OCI-LY1 (cell line): ENCODE measurements around the gene ITCH.

ENCODE experiments used
- H2AFZ ChIP-seq: fragments of 200-600 bp; sonication (generic), shearing (Covaris generic); 2 replicates; pipeline ENCODE4 v1.6.0; 2014; ENCODE audit warnings: antibody characterized with exemption, mild to moderate bottlenecking, low read length
- H3F3A ChIP-seq: fragments of 200-600 bp; sonication (generic), shearing (Covaris generic); 2 replicates; pipeline ENCODE4 v1.6.0; 2014; ENCODE audit warnings: mild to moderate bottlenecking, antibody characterized with exemption, low read length, moderate library complexity; ENCODE audit not compliant: insufficient read depth
- H3K27ac ChIP-seq: fragments of 200-600 bp; sonication (generic); 2 replicates; pipeline ENCODE4 v1.5.1; 2014; ENCODE audit warnings: low read length, mixed run types, mild to moderate bottlenecking, low read depth; ENCODE audit not compliant: poor library complexity, severe bottlenecking
- H3K27me3 ChIP-seq: fragments of 200-600 bp; sonication (generic); 2 replicates; pipeline ENCODE4 v1.6.0; 2014; ENCODE audit warnings: antibody characterized with exemption, mild to moderate bottlenecking, low read length, moderate library complexity; ENCODE audit not compliant: insufficient read depth
- H3K36me3 ChIP-seq: fragments of 200-600 bp; sonication (generic); 2 replicates; pipeline ENCODE4 v1.6.1; 2014; ENCODE audit warnings: mild to moderate bottlenecking, antibody characterized with exemption, low read length, moderate library complexity, mixed read lengths; ENCODE audit not compliant: insufficient read depth
- H3K4me1 ChIP-seq: fragments of 200-600 bp; sonication (generic); 2 replicates; pipeline ENCODE4 v1.5.1; 2014; ENCODE audit warnings: mild to moderate bottlenecking, low read length, moderate library complexity; ENCODE audit not compliant: insufficient read depth, severe bottlenecking
- H3K4me2 ChIP-seq: fragments of 200-600 bp; sonication (generic), shearing (Covaris generic); 2 replicates; pipeline ENCODE4 v1.6.1; 2014; ENCODE audit warnings: low read length
- H3K4me3 ChIP-seq: fragments of 200-600 bp; sonication (generic); 2 replicates; pipeline ENCODE4 v1.5.1; 2014; ENCODE audit warnings: low read length, low read depth, mild to moderate bottlenecking, mixed read lengths; ENCODE audit not compliant: poor library complexity, severe bottlenecking
- H3K79me2 ChIP-seq: fragments of 200-600 bp; shearing (Covaris generic); 2 replicates; pipeline ENCODE4 v1.6.1; 2016; ENCODE audit warnings: mixed run types, low read length, mixed read lengths; ENCODE audit not compliant: insufficient read depth
- H3K9ac ChIP-seq: fragments of 200-600 bp; sonication (generic), shearing (Covaris generic); 2 replicates; pipeline ENCODE4 v1.6.1; 2014; ENCODE audit warnings: mild to moderate bottlenecking, low read length, mixed read lengths
- H3K9me2 ChIP-seq: fragments of 200-600 bp; sonication (generic), shearing (Covaris generic); 2 replicates; pipeline ENCODE4 v1.6.1; 2014; ENCODE audit warnings: low read depth, mild to moderate bottlenecking, low read length, mixed read lengths
- H3K9me3 ChIP-seq: fragments of 200-600 bp; shearing (Covaris generic); 2 replicates; pipeline ENCODE4 v1.6.1; 2014; ENCODE audit warnings: low read length, mixed read lengths
- H4K20me1 ChIP-seq: fragments of 200-600 bp; sonication (generic), shearing (Covaris generic); 2 replicates; pipeline ENCODE4 v1.6.0; 2016; ENCODE audit warnings: mild to moderate bottlenecking, low read length; ENCODE audit not compliant: insufficient read depth
- EZH2 ChIP-seq: fragments of 200-600 bp; sonication (generic), shearing (Covaris generic); IDR thresholded peaks from 2 replicates; pipeline ENCODE4 v1.8.0; 2017; ENCODE audit warnings: borderline replicate concordance, mixed run types, mild to moderate bottlenecking, antibody characterized with exemption, low read length, moderate library complexity, mixed read lengths
- TF ChIP-seq, protein P1 (sequence below): fragments of 200-600 bp; sonication (generic), shearing (Covaris generic); IDR thresholded peaks from 2 replicates; pipeline ENCODE4 v1.5.1; 2017; ENCODE audit warnings: mild to moderate bottlenecking, antibody characterized with exemption, low read length, moderate library complexity, mixed read lengths

ITCH gene

GRCh38 chr20:34485068-34485634, 122.1 kb downstream of the ITCH start:
- Histone ChIP-seq H3K36me3 (peaks cover 81% of the 10 kb centered on the region), H3K9me3 (0 out of 2 replicates have a peak, but pooled peaks cover 6% of the 10 kb centered on the region), H3F3A (0 out of 2 replicates have a peak, but pooled peaks cover 3% of the 10 kb centered on the region), H3K4me1 (no peaks in the 10 kb centered on the region), H3K79me2 (no peaks in the 10 kb centered on the region), H3K27ac (no peak overlapping the region), H4K20me1 (no peaks in the 10 kb centered on the region), H3K27me3 (no peaks in the 10 kb centered on the region), H2AFZ (no peak overlapping the region), H3K9ac (no peak overlapping the region), H3K9me2 (no peaks in the 10 kb centered on the region), H3K4me3 (no peak overlapping the region), H3K4me2 (no peak overlapping the region)
- TF ChIP-seq, protein P1, sequence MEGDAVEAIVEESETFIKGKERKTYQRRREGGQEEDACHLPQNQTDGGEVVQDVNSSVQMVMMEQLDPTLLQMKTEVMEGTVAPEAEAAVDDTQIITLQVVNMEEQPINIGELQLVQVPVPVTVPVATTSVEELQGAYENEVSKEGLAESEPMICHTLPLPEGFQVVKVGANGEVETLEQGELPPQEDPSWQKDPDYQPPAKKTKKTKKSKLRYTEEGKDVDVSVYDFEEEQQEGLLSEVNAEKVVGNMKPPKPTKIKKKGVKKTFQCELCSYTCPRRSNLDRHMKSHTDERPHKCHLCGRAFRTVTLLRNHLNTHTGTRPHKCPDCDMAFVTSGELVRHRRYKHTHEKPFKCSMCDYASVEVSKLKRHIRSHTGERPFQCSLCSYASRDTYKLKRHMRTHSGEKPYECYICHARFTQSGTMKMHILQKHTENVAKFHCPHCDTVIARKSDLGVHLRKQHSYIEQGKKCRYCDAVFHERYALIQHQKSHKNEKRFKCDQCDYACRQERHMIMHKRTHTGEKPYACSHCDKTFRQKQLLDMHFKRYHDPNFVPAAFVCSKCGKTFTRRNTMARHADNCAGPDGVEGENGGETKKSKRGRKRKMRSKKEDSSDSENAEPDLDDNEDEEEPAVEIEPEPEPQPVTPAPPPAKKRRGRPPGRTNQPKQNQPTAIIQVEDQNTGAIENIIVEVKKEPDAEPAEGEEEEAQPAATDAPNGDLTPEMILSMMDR = no peak
- TF ChIP-seq EZH2 = no peak

DNA sequence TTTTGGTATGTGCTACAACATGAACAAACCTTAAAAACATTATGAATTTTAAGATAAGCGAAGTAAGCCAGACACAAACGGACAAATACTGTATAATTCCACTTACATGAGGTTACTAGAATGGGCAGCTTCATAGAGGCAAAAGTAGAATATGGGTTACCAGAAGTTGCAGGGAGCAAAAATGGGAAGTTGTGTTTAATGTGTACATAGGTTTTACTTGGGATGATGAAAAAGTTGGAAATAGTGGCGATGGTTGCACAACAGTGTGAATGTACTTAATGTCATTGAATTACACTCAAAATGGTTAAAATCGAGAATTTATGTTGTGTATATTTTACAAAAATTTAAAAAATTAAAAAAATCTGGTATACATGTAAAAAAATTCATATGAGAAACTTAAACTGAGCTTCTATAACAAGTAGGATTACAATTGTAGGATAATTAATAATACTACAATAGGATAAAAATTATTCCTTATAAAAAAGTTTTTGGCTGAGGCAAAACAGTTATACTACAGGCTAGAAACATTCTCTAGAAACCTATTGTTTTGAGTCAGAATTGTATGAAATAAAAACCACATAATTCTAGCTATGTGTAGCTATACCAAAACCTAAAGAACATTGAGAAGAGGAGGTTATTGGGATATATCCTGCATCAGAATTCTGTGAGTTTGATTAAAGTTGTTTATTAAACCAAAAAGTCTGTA, 128.3 kb downstream of the ITCH start:
- no peaks in the 10 kb centered on the region for H3K79me2 ChIP-seq
- H3F3A ChIP-seq = no peaks in the 10 kb centered on the region
- H3K27me3 ChIP-seq = no peaks in the 10 kb centered on the region
- peaks cover 90% of the 10 kb centered on the region for H3K36me3 ChIP-seq
- TF ChIP-seq, protein P1 = no peak
- TF ChIP-seq EZH2 = no peak
- H3K9ac ChIP-seq = no peak overlapping the region
- no peak overlapping the region for H2AFZ ChIP-seq
- H3K4me2 ChIP-seq = no peak overlapping the region
- no peaks in the 10 kb centered on the region for H3K9me3 ChIP-seq
- no peaks in the 10 kb centered on the region for H3K4me1 ChIP-seq
- no peaks in the 10 kb centered on the region for H3K9me2 ChIP-seq
- no peak overlapping the region for H3K27ac ChIP-seq
- no peaks in the 10 kb centered on the region for H4K20me1 ChIP-seq
- H3K4me3 ChIP-seq = no peak overlapping the region

GRCh38 chr20:34491932-34492509, 128.9 kb downstream of the ITCH start:
- TF ChIP-seq, protein P1 = no peak
- no peak for TF ChIP-seq EZH2
- Histone ChIP-seq H3K4me3 (no peak overlapping the region), H3K9me3 (no peaks in the 10 kb centered on the region), H3K4me2 (no peak overlapping the region), H3K27ac (no peak overlapping the region), H2AFZ (no peak overlapping the region), H3K9me2 (no peaks in the 10 kb centered on the region), H3K4me1 (no peaks in the 10 kb centered on the region), H3F3A (no peaks in the 10 kb centered on the region), H3K27me3 (no peaks in the 10 kb centered on the region), H4K20me1 (no peaks in the 10 kb centered on the region), H3K9ac (no peak overlapping the region), H3K79me2 (no peaks in the 10 kb centered on the region), H3K36me3 (peaks cover 92% of the 10 kb centered on the region)
